ENCODE results near the gene RBM15B. TPM values are rescaled to one million over a fixed set of nuclear protein-coding genes. Genes with fewer than 3 reads are reported as not detected.
"Not testable (repeated sequence)": the region's sequence is repeated elsewhere in the genome, so short reads cannot be mapped to it uniquely, and the experiment has no call there.

Gene RBM15B
- total RNA-seq, 1 donor from 2014 or later, result 41.8 TPM

- DNase-seq (ENCODE audit: extremely low read depth, low read depth, low spot score), result no peak
Observed at GRCh38 chr3:51378726-51379125, 12.4 kb upstream of the RBM15B start.

GRCh38 chr3:51379301-51379700 lies 11.8 kb upstream of the RBM15B start:
- no peak for DNase-seq (ENCODE audit: extremely low read depth, low read depth, low spot score)

- no peak for DNase-seq (ENCODE audit: extremely low read depth, low read depth, low spot score)
Observed at GRCh38 chr3:51379746-51380455, 11.2 kb upstream of the RBM15B start.

DNA sequence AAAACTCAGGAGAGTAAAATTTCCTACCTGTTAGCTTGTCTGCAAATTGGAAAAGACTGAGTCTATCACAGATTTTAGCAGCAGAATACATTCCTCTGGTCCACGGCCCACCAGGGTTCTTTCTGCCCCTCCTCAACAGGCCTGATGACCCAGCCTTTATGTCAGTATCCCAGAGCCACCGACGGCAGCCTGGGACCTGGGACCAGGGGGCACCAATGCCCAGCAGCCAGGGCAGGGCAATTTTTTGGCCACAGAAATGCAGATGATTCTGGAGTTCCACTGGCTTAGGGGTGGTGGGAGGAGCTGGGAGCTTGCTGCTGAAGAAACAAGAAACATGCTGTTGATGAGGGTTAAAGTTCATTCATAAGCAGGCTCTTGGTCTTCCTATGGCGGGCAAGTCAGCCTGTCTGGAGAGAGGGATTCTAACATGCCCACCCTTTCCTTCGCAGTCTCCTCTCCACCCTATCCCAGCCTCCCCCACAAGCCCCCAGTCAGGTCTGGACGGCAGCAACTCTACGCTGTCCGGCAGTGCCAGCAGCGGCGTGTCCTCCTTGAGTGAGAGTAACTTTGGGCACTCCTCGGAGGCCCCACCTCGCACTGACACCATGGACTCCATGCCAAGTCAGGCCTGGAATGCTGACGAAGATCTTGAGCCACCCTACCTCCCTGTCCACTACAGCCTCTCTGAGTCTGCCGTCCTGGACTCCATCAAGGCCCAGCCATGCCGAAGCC lies 10.3 kb upstream of the RBM15B start:
- DNase-seq (ENCODE audit: extremely low read depth, low read depth, low spot score), result no peak

GRCh38 chr3:51381333-51381705 lies 9.8 kb upstream of the RBM15B start:
- no peak for DNase-seq (ENCODE audit: extremely low read depth, low read depth, low spot score)

GRCh38 chr3:51382076-51382745 lies 8.9 kb upstream of the RBM15B start:
- DNase-seq (ENCODE audit: extremely low read depth, low read depth, low spot score), result no peak

GRCh38 chr3:51382947-51383578 lies 8.0 kb upstream of the RBM15B start:
- DNase-seq (ENCODE audit: extremely low read depth, low read depth, low spot score), result no peak

- no peak for DNase-seq (ENCODE audit: extremely low read depth, low read depth, low spot score)
Observed at GRCh38 chr3:51384055-51384725, 6.9 kb upstream of the RBM15B start.

GRCh38 chr3:51384726-51385473 lies 6.2 kb upstream of the RBM15B start, which contains the start of gene MANF:
MANF (plus strand) TSS chr3:51385291; CDS start chr3:51385343, 52 bp downstream.
- peak; percentile 72 for DNase-seq (ENCODE audit: extremely low read depth, low read depth, low spot score)

GRCh38 chr3:51385621-51386091 lies 5.4 kb upstream of the RBM15B start:
- DNase-seq (ENCODE audit: extremely low read depth, low read depth, low spot score), result no peak

- DNase-seq (ENCODE audit: extremely low read depth, low read depth, low spot score), result no peak
Observed at GRCh38 chr3:51386159-51386851, 4.8 kb upstream of the RBM15B start.

- DNase-seq (ENCODE audit: extremely low read depth, low read depth, low spot score), result no peak
Observed at GRCh38 chr3:51386852-51387229, 4.2 kb upstream of the RBM15B start.

GRCh38 chr3:51387281-51387680 lies 3.8 kb upstream of the RBM15B start:
- DNase-seq (ENCODE audit: extremely low read depth, low read depth, low spot score), result not testable (repeated sequence)

DNA sequence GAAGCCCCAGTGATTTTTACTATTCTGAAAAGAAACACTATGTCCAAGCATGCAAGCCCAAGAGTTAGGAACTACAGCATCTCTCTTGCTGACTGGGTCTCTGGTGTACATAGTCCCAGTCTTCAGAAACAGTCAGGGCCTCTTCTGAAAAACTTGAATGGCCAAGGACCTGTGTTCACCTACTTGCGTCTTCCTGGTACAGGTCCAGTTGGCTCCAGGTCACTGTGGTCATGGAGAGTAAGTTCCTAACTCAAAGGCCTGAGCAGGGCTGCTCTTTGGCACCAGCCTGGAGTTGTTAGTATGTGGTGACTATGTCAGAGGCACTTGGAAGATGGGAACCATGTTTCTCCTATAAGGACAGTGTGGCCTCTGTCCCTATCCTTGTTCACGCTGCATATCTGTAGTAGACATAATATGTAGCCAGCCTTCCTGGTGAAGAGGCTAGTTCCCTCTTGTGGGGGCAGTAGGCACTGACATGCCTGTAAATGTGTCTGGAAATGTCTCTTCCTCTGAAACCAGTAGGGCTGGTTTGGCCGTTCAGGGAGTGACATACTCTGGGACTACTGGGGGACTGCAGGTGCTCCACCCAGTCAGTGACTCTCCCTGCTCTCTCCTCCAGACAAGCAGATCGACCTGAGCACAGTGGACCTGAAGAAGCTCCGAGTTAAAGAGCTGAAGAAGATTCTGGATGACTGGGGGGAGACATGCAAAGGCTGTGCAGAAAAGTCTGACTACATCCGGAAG lies 2.6 kb upstream of the RBM15B start:
- no peak for DNase-seq (ENCODE audit: extremely low read depth, low read depth, low spot score)

DNA sequence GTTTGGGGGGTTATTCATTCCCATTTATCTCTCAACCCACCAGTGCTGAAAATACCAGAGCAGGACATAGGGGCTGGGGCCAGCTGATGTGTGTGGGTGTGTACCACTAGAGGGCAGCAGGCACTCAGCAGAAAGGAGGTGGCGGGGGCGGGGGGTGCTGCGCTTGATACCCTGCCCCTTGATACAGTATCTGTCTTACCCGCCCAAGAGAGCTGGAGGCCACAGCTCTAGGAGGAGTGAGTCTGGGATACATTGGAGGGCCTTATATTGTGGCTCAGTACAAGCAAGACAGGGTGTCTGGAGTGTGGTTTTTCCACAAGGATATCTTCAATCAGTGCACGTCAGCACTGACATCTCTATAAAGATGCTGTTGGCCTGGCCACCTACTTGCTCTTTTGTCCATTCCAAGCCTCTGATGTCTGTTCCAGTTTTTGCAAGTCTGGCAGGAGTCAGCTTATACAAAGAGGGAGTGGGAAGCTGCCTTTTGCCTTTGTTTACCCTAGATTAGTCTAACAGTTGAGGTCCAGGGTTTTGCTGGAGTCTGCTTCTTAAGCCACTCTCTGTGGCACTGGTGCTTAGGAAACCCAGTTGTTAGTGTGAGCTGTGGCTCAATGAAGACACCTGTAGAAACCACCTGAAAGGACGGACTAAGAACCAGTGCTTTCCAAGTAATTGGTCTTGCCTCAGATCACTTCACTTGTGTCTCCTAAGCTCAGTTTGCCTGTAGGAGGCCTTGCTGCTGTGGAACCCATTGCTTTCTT lies 1.5 kb upstream of the RBM15B start:
- DNase-seq (ENCODE audit: extremely low read depth, low read depth, low spot score), result no peak

GRCh38 chr3:51390246-51391074 lies 625 bp upstream of the RBM15B start:
- no peak for DNase-seq (ENCODE audit: extremely low read depth, low read depth, low spot score)
